DLD1 (cell line): ENCODE data around the gene ZNF468.
"Not testable (repeated sequence)": the region's sequence is repeated elsewhere in the genome, so short reads cannot be mapped to it uniquely, and the experiment has no call there.

ENCODE experiments used
- in situ Hi-C: cut with HindIII; loops from 2 replicates; pipeline ENCODE4 v1.10.0; 2017; ENCODE audit warnings: low sequenced_read_pairs

ZNF468 gene

GRCh38 chr19:52857378-52858191 is at the start of gene ZNF468:
Gene ZNF468 (minus strand): TSS chr19:52857619. CDS start chr19:52854272, 3,347 bp downstream.
- in situ Hi-C loops: not testable (repeated sequence)

DNA sequence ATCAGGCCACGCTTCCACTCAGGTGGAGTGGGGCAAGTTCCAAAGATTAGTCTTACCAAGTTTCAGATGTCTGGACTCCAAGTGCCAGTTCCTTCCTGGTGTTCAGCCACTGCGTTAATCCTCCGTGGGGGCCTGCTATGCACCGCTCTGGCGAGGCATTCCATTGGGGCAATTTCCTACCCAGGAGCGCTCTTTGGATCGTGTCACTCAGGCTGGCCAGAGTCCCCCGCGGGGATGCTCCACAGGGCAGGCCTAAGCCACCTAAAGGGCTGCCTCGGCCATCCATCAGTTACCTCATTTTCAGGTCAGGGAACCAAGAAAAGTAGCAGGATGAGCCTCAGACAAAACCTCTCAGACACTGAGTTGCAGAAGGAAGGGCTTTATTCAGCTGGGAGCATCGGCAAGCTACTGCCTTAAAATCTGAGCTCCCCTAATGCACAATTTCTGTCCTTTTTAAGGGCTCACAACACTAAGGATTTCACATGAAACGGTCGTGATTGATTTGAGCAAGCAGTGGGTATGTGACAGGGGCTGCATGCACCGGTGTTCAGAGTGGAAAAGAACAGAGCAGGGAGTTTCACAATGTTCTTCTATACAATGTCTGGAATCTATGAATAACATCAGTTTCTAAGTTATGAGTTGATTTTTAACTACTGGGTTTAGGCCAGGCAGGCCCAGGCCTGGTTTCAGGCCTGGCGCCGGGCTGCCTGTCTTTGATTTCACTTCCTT is 46.8 kb upstream of the ZNF468 start:
- in situ Hi-C loops: not testable (repeated sequence)

GRCh38 chr19:52901842-52902241 is 44.4 kb upstream of the ZNF468 start:
- in situ Hi-C loops: no loop called here

DNA sequence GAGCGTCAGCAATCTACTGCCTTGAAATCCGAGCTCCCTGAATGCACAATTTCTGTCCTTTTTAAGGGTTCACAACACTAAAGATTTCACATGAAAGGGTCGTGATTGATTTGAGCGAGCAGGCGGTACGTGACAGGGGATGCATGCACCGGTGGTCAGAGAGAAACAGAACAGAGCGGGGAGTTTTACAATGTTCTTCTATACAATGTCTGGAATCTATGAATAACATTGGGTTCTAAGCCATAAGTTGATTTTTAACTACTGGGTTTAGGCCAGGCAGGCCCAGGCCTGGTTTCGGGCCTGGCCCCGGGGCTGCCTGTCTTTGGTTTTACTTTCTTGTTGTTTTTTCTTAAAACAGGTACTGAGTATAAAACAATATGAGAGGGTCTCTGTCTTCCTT is 41.2 kb upstream of the ZNF468 start:
- in situ Hi-C loops: not testable (repeated sequence)

DNA sequence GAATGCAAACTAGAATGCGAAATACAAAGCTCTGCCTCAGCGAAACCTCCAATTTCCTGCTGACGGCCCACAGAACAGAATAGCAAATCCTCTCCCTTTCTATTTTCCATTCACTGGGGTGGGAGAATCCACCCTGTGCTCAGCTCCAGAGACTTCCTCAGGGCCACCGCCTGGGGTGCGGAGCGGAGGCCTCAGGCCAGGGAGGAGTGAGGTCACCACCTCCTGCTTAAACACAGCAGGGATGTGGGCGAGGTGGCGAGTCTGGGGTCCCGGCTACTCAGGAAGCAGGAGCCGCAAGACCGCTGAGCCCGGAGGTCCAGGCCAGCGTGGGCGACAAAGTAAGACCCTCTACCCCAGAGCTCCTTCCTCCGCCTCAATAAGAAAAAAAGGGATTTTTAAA is 40.7 kb upstream of the ZNF468 start:
- in situ Hi-C loops: no loop called here

GRCh38 chr19:52897138-52897935 is 39.9 kb upstream of the ZNF468 start, which contains the start of gene ZNF320:
Gene ZNF320 (minus strand): TSS chr19:52897635. CDS start chr19:52890255, 7,380 bp downstream.
- in situ Hi-C loops: no loop called here

GRCh38 chr19:52896431-52897137 is 39.2 kb upstream of the ZNF468 start:
- in situ Hi-C loops: no loop called here

DNA sequence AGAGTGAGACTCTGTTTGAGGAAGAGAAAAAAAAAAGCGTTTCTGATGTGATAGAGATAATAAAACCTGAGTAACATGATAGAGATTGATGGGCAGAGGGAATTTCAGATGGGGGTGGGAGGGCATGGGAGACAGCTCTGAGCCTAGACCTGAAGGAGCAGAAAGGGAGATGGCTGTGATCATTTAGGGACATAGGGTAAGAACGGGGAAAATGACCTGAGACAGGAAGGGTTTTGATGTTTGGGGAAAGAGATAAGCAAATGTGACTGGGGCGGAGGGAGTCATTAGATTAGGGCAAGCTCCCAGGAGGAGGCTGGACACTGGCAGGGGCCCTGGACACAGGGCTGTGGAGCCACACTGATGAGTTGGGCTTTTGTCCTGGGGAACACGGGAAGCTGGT is 33.9 kb upstream of the ZNF468 start:
- in situ Hi-C loops: no loop called here

DNA sequence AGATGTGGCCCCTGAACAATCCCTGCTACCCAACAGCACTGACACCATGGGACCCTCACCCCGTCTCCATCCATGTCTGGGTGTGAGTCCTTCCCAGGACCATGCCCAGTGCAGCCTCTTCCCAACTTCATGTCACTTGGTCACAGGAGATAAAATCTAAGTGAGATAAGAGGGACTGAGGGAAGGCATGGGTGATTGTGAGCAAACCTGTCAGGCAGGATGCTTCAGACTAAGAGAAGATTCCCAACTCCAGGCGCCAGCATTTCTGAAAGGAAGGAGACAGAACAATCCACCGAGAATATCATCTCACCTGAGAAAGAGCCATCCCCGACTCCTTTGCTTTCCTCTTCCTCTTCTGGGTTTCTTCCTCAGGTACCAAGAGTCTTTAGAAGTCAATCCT is 32.5 kb upstream of the ZNF468 start:
- in situ Hi-C loops: no loop called here

DNA sequence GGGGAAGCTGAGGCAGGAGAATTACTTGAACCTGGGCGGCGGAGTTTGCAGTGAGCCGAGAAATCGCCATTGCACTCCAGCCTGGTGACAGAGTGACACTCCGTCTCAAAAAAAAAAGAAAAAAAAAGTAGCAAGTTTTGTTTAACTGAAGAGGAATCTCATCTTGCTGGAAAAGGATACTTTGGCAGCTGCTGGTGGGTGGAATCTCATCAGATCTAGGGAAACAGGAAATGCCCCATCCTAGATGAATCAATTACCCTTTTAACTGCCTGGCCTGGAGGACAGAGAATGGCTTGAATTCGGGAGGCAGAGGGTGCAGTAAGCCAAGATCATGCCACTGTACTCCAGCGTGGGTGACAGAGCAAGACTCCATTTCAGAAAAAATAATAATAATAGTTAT is 31.7 kb upstream of the ZNF468 start:
- in situ Hi-C loops: no loop called here

- in situ Hi-C loops: no loop called here
Measured at GRCh38 chr19:52880895-52881389, 23.5 kb upstream of the ZNF468 start.

DNA sequence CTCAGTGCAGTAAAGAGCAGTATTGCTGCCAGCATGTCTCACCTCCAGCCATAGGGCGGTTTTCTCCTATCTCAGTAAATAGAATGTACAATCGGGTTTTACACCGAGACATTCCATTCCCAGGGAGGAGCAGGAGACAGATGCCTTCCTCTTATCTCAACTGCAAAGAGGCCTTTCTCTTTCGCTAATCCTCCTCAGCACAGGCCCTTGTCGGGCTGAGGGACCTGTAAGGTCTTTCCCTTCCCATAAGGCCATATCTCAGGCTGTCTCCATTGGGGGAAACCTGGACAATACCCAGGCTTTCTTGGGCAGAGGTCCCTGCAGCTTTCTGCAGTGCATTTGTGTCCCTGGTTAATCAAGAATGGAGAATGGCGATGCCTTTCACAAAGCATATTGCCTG is 15.6 kb upstream of the ZNF468 start:
- in situ Hi-C loops: not testable (repeated sequence)

GRCh38 chr19:52871466-52871865 is 14.0 kb upstream of the ZNF468 start:
- in situ Hi-C loops: no loop called here

DNA sequence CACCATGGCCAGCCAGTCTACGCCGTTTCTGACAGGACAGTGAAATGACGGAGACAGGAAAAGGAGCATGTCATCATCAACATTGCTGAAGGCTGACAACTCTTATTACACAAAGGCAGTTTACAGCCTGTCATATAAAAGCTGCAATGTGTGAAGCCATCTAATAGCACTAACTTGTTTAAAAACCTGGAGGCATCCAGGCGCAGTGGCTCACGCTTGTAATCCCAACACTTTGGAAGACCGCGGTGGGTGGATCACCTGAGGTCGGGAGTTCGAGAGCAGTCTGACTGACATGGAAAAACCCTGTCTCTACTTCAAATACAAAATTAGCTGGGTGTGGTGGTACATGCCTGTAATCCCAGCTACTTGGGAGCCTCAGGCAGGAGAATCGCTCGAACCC is 10.6 kb upstream of the ZNF468 start:
- in situ Hi-C loops: not testable (repeated sequence)

DNA sequence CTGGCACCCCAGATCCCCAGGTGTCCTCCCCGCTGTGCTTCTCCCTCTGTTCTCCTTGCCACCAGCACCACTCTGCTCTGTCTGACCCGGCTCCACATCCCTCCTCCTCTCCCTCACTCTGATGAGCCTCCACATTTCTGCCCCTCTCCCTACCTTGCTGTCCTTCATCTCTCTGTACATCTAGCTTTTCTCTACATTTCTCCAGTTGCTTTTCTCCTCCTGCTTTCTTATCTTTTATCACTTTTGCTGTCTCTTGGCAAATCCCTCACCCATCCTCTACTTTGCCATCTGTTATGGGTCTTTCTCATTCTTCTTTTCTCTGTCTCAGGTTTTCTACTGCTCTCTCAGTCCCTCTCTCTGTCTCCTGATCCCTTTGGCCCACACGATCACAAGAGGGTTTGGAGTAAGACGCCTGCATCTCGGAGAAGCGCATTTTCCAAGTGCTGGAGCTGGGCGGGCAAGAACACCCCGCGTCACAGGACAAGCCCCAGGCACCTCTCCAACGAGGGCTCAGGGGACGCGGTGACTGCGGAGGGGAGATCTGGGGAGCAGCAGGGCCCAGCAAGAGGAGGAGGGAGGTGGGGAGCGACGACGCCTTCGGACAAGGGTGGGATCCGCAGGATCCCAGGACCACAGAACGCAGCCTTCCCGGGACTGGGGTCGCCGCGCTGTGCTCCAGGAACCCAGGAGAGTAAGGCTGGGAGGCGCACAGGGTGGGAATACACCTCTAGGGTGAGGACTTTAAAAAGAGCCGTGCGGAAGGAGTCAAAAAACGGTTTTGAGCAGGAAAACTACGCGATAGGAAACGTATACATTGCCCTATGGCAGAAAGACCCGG is 660 bp downstream of the ZNF468 start:
- in situ Hi-C loops: not testable (repeated sequence)

GRCh38 chr19:52847352-52847751 is 10.1 kb downstream of the ZNF468 start:
- in situ Hi-C loops: not testable (repeated sequence)

GRCh38 chr19:52840825-52841465 is 16.5 kb downstream of the ZNF468 start:
- in situ Hi-C loops: not testable (repeated sequence)

GRCh38 chr19:52834289-52834688 is 23.1 kb downstream of the ZNF468 start:
- in situ Hi-C loops: not testable (repeated sequence)

DNA sequence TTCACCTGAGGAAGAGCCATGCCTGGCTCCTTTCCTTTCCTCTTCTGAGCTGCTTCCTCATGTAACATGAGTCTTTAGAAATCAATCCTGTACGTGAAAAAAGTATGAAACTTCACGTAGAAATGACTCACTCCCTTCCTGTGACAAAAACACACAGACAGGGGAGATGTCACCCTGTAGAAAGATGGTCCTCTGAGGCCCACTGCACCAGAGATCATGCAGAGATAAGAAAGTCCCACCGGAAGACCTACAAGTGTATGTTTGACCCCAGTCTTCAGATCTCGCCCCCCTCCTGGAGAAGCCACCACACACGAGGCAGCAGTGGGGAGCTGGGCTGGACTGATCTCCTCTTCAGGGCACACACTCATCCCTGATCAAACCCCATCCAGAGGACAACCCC is 23.9 kb downstream of the ZNF468 start:
- in situ Hi-C loops: not testable (repeated sequence)
